ENCODE results near the gene NRDC. TPM values are rescaled to one million over a fixed set of nuclear protein-coding genes. Genes with fewer than 3 reads are reported as not detected.

The NRDC gene
- total RNA-seq, 1 experiment from 2014 or later: 182 TPM

DNA sequence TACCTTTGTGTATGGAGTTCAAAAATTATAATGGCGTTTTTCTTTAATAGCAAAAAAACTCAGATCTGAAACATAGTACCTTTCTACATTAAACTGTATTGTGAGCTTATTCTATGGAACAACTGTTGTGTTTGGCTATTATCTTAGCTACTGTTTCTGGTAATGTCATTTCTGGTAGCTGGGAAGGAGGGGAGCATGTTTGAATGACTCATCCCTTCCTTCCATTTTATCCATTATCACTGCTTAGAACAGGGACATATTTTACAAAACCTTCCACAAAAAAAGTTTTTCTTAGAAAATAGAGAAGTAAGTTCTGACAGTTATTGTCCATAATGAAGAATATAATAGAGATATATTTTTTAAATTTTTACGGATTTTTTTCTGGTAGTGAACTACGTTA, 128.3 kb downstream of the NRDC start:
- BruUV-seq (replicated peaks): no TSS peak
- POLR2A ChIA-PET: no interaction called here
- Histone ChIP-seq H3K36me3 (ENCODE audit: control insufficient read depth in 1 of 2, insufficient read depth in 2 of 2, low read length in 2 of 2) (peaks cover 0 to 8% of the 10 kb centered on the region in 2 experiments; a peak in 1 of 4 replicates), H3K79me2 (ENCODE audit: insufficient read depth, low read length) (no peaks in the 10 kb centered on the region; the same call in 1 of the 2 replicates), H3K9ac (ENCODE audit: low read length) (no peak overlapping the region), H3K27me3 (ENCODE audit: insufficient read depth, low read length) (no peaks in the 10 kb centered on the region), H3K4me1 (ENCODE audit: control insufficient read depth in 1 of 2, insufficient read depth in 2 of 2, low read length in 2 of 2) (no peaks in the 10 kb centered on the region), H4K20me1 (ENCODE audit: insufficient read depth) (no peaks in the 10 kb centered on the region; the same call in 1 of the 2 replicates), H3K27ac (ENCODE audit: low read depth, low read length) (no peak overlapping the region), H3K4me2 (ENCODE audit: low read length) (no peak overlapping the region), H3K4me3 (replicated peaks in 1 of 2; ENCODE audit: low read depth in 1 of 2, low read length in 2 of 2) (no peak overlapping the region), H3K9me2 (ENCODE audit: insufficient read depth) (no peaks in the 10 kb centered on the region), H3K9me3 (ENCODE audit: control insufficient read depth in 1 of 2, insufficient read depth in 1 of 2, low read depth in 1 of 2, low read length in 2 of 2) (no peaks in the 10 kb centered on the region), H2AFZ (ENCODE audit: low read depth, low read length, poor library complexity, severe bottlenecking) (no peak overlapping the region)
- ATAC-seq: no peak
- intact Hi-C loops (cut with micrococcal nuclease): no loop called here
- DNase-seq (ENCODE audit: low read depth, low spot score): no peak
- CTCF ChIA-PET: interaction anchor here (1.2 kb wide), 1 partner anchor 19 kb away, joined by 3 read pairs; no protein-coding TSS in a partner anchor
- RAD21 ChIA-PET (ENCODE audit: low non-redundant PET in 1 of 2, low total read pairs in 2 of 2, uncharacterized antibody in 2 of 2, unreplicated experiment in 2 of 2): no interaction called here
- TF ChIP-seq REST (IDR thresholded peaks at IDR 0.05; ENCODE audit: low read depth) (no peak), EZH2 (IDR thresholded peaks at IDR 0.05) (no peak), ELF1 (IDR thresholded peaks at IDR 0.05; ENCODE audit: borderline replicate concordance, low read depth) (no peak), EGR1 (IDR thresholded peaks at IDR 0.05; ENCODE audit: low read depth) (no peak), MAX (IDR thresholded peaks at IDR 0.05) (no peak)

GRCh38 chr1:51749151-51749550, 129.4 kb downstream of the NRDC start:
- BruUV-seq (replicated peaks): no TSS peak
- POLR2A ChIA-PET: no interaction called here
- Histone ChIP-seq H3K9me3 (ENCODE audit: control insufficient read depth in 1 of 2, insufficient read depth in 1 of 2, low read depth in 1 of 2, low read length in 2 of 2) (no peaks in the 10 kb centered on the region), H3K4me1 (ENCODE audit: control insufficient read depth in 1 of 2, insufficient read depth in 2 of 2, low read length in 2 of 2) (no peaks in the 10 kb centered on the region), H3K36me3 (ENCODE audit: control insufficient read depth in 1 of 2, insufficient read depth in 2 of 2, low read length in 2 of 2) (peaks cover 0 to 8% of the 10 kb centered on the region in 2 experiments; a peak in 1 of 4 replicates), H4K20me1 (ENCODE audit: insufficient read depth) (no peaks in the 10 kb centered on the region; the same call in 1 of the 2 replicates), H2AFZ (ENCODE audit: low read depth, low read length, poor library complexity, severe bottlenecking) (no peak overlapping the region), H3K4me2 (ENCODE audit: low read length) (no peak overlapping the region), H3K27ac (ENCODE audit: low read depth, low read length) (no peak overlapping the region), H3K79me2 (ENCODE audit: insufficient read depth, low read length) (peaks cover 7% of the 10 kb centered on the region; the same call in 1 of the 2 replicates), H3K9ac (ENCODE audit: low read length) (no peak overlapping the region), H3K4me3 (replicated peaks in 1 of 2; ENCODE audit: low read depth in 1 of 2, low read length in 2 of 2) (no peak overlapping the region), H3K27me3 (ENCODE audit: insufficient read depth, low read length) (no peaks in the 10 kb centered on the region), H3K9me2 (ENCODE audit: insufficient read depth) (no peaks in the 10 kb centered on the region)
- intact Hi-C loops (cut with micrococcal nuclease): no loop called here
- RAD21 ChIA-PET (ENCODE audit: low non-redundant PET in 1 of 2, low total read pairs in 2 of 2, uncharacterized antibody in 2 of 2, unreplicated experiment in 2 of 2): no interaction called here
- no peak for ATAC-seq
- TF ChIP-seq SRF (IDR thresholded peaks at IDR 0.05; ENCODE audit: low read depth) (no peak), MAX (IDR thresholded peaks at IDR 0.05) (no peak), YY1 (IDR thresholded peaks at IDR 0.05; ENCODE audit: extremely low read depth, insufficient replicate concordance, low read depth, low read length) (no peak), TCF7L2 (IDR thresholded peaks at IDR 0.05; ENCODE audit: borderline replicate concordance, extremely low read depth, insufficient read depth, insufficient read length) (no peak), POLR2A (IDR thresholded peaks at IDR 0.05; ENCODE audit: borderline replicate concordance, extremely low read depth, insufficient read depth, insufficient read length) (no peak), REST (IDR thresholded peaks at IDR 0.05; ENCODE audit: low read depth) (no peak), SP1 (IDR thresholded peaks at IDR 0.05; ENCODE audit: low read depth) (no peak)
- no peak for DNase-seq (ENCODE audit: low read depth, low spot score)
- CTCF ChIA-PET: no interaction called here
